Ovary (tissue), 3 donors: ENCODE data around the gene PTH.

ENCODE experiments used
- CTCF ChIP-seq, 3 donors: fragments of 450-650 bp in 2 of 3; fragments of 200-600 bp in 1 of 3; IDR thresholded peaks; one replicate each; pipeline versions ENCODE4 v1.5.1 to v1.8.0; 2016 to 2022; ENCODE audit warnings: antibody characterized with exemption in 3 of 3, mild to moderate bottlenecking in 1 of 3
- POLR2A ChIP-seq: fragments of 450-650 bp; IDR thresholded peaks from one replicate; pipeline ENCODE4 v1.6.1; 2017; ENCODE audit warnings: antibody characterized with exemption, mild to moderate bottlenecking, moderate library complexity
- donor health status: DM: no; HTN: no; CAD: no.

- TF ChIP-seq CTCF (IDR thresholded peaks at IDR 0.05) = no peak
- no peak for TF ChIP-seq POLR2A
Measured at GRCh38 chr11:13534358-13534757, 38.6 kb upstream of the PTH start.
